ENCODE results near the gene CDH22.
A peak's percentile ranks its signal among the peaks of the same experiment; 100 is the strongest.

The CDH22 gene

GRCh38 chr20:46171909-46172308 lies 136.4 kb downstream of the CDH22 start:
- ATAC-seq (no peak), DNase-seq (no peak)

GRCh38 chr20:46171476-46171875 lies 136.8 kb downstream of the CDH22 start:
- ATAC-seq: no peak

GRCh38 chr20:46169245-46170171 lies 138.8 kb downstream of the CDH22 start:
- ATAC-seq: no peak
- no peak for DNase-seq

More at GRCh38 chr20:46171476-46171875, 136.8 kb downstream of the CDH22 start:
- no peak for DNase-seq

GRCh38 chr20:46168438-46168837 lies 139.9 kb downstream of the CDH22 start:
- ATAC-seq: no peak
- no peak for DNase-seq

GRCh38 chr20:46167080-46167479 lies 141.2 kb downstream of the CDH22 start:
- ATAC-seq: no peak

GRCh38 chr20:46164254-46164653 lies 144.0 kb downstream of the CDH22 start:
- no peak for DNase-seq
- ATAC-seq: no peak

More at GRCh38 chr20:46167080-46167479, 141.2 kb downstream of the CDH22 start:
- DNase-seq: no peak

GRCh38 chr20:46161921-46162320 lies 146.4 kb downstream of the CDH22 start:
- no peak for DNase-seq
- ATAC-seq: no peak

GRCh38 chr20:46160661-46161060 lies 147.6 kb downstream of the CDH22 start:
- DNase-seq: no peak

GRCh38 chr20:46159101-46159897 lies 149.0 kb downstream of the CDH22 start:
- peak; percentile 21 for ATAC-seq
- DNase-seq: no peak

More at GRCh38 chr20:46160661-46161060, 147.6 kb downstream of the CDH22 start:
- no peak for ATAC-seq

GRCh38 chr20:46158476-46158987 lies 149.8 kb downstream of the CDH22 start:
- ATAC-seq: no peak
- no peak for DNase-seq

- DNase-seq (no peak), ATAC-seq (no peak)
These were observed 150.7 kb downstream of the CDH22 start for GRCh38 chr20:46157625-46158024.

- no peak for ATAC-seq
- no peak for DNase-seq
These were observed 151.2 kb downstream of the CDH22 start for GRCh38 chr20:46157076-46157592.

- ATAC-seq (no peak), DNase-seq (no peak)
These were observed 152.2 kb downstream of the CDH22 start for GRCh38 chr20:46156065-46156464.

- DNase-seq (no peak), ATAC-seq (no peak)
These were observed 153.5 kb downstream of the CDH22 start for GRCh38 chr20:46154796-46155195.

- no peak for ATAC-seq
- no peak for DNase-seq
These were observed 154.0 kb downstream of the CDH22 start for GRCh38 chr20:46154305-46154704.

- ATAC-seq: no peak
These were observed 155.3 kb downstream of the CDH22 start for GRCh38 chr20:46152824-46153586.

GRCh38 chr20:46151936-46152335 lies 156.4 kb downstream of the CDH22 start:
- DNase-seq: peak; percentile 40
- ATAC-seq: no peak

More at GRCh38 chr20:46152824-46153586, 155.3 kb downstream of the CDH22 start:
- DNase-seq: no peak

- ATAC-seq (no peak), DNase-seq (no peak)
These were observed 157.4 kb downstream of the CDH22 start for GRCh38 chr20:46150943-46151342.

- ATAC-seq (no peak), DNase-seq (no peak)
These were observed 159.7 kb downstream of the CDH22 start for GRCh38 chr20:46148313-46149208.

- ATAC-seq: no peak
- no peak for DNase-seq
These were observed 162.6 kb downstream of the CDH22 start for GRCh38 chr20:46145713-46146112.
